ENCODE results near the gene SNX8.

The SNX8 gene

DNA sequence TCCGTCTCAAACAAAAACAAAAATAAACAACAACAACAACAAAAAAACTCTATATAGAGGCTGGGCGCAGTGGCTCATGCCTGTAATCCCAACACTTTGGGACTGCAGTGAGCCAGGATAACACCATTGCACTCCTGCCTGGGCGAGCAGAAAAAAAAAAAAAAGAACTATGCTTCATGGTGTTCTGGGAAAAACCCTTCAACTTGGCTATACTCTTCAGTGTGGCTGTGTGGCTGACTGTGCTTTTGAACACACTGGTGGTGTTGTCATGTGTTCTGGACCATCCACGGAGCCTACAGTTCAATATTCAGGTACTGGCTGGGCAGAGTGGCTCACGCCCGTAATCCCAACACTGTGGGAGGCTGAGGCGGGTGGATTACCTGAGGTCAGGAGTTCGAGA is 26.5 kb downstream of the SNX8 start:
- no peak overlapping the region for H3K27ac ChIP-seq (ENCODE audit: low read depth, low read length)
- H3K4me1 ChIP-seq (ENCODE audit: insufficient read depth, low read length): no peaks in the 10 kb centered on the region
- no peak overlapping the region for H3K4me3 ChIP-seq (ENCODE audit: low read depth in 1 of 2, low read length in 2 of 2)
- no peaks in the 10 kb centered on the region for H3K27me3 ChIP-seq (ENCODE audit: control insufficient read depth in 1 of 2, insufficient read depth in 2 of 2, low read length in 2 of 2)
- H3K36me3 ChIP-seq (ENCODE audit: insufficient read depth, low read length): no peaks in the 10 kb centered on the region
- no peak overlapping the region for H3K9ac ChIP-seq (ENCODE audit: low read length)
- H3K9me3 ChIP-seq (ENCODE audit: low read length): no peaks in the 10 kb centered on the region

DNA sequence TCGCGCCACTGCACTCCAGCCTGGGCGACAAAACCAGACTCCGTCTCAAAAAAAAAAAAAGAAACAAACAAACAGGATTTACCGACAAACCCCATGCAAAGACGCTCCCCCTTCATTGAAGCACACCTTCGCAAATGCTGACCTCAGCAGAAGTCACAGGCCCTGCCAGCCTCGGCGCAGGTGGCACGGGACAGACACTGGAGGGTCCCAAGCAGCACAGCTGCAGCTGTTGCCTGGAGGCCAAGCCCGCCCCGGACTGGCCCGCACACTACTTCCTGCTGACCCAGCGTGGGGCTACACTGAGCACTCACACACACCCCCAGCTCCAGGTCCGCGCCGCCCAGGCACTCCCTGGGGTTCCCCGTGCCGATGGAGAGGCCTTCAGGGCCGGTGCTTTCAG is 31.2 kb downstream of the SNX8 start:
- Histone ChIP-seq H3K27me3 (ENCODE audit: control insufficient read depth in 1 of 2, insufficient read depth in 2 of 2, low read length in 2 of 2) (no peaks in the 10 kb centered on the region), H3K9me3 (ENCODE audit: low read length) (no peaks in the 10 kb centered on the region), H3K27ac (ENCODE audit: low read depth, low read length) (no peak overlapping the region), H3K4me1 (ENCODE audit: insufficient read depth, low read length) (peaks cover 14% of the 10 kb centered on the region), H3K36me3 (ENCODE audit: insufficient read depth, low read length) (no peaks in the 10 kb centered on the region), H3K9ac (ENCODE audit: low read length) (no peak overlapping the region), H3K4me3 (ENCODE audit: low read depth in 1 of 2, low read length in 2 of 2) (no peak overlapping the region)

DNA sequence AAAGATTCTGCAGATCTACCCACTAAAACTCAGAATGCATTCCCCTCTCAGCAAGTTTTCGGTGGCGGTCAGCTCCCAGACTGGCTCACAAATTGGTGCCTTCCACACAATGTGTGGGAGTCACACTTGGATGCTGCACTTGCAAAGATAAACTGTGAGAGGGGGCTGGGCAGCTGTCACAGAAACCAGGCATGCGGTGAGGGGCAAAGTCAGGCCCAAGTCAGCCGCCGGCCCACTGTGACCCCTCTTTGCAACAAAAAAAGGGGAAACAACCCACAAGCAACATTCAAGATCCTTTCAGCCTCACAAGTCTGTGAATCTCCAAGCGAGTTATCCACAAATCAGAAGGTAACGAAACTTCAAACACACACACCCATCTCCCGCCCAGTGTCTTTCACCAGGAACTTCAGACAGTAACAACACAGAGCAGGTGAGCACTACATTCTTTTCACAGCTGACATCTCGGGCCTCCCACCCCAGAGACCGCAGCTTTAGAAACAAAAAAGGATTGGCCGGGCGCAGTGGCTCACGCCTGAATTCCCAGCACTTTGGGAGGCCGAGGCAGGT is 32.0 kb downstream of the SNX8 start:
- peak overlapping the region; percentile 60 for H3K27ac ChIP-seq (ENCODE audit: low read depth, low read length)
- H3K27me3 ChIP-seq (ENCODE audit: control insufficient read depth in 1 of 2, insufficient read depth in 2 of 2, low read length in 2 of 2): no peaks in the 10 kb centered on the region
- no peaks in the 10 kb centered on the region for H3K36me3 ChIP-seq (ENCODE audit: insufficient read depth, low read length)
- no peaks in the 10 kb centered on the region for H3K9me3 ChIP-seq (ENCODE audit: low read length)
- H3K9ac ChIP-seq (ENCODE audit: low read length): peak overlapping the region; percentile 49
- peak overlapping the region in 1 of 2 donors; percentile 32 for H3K4me3 ChIP-seq (ENCODE audit: low read depth in 1 of 2, low read length in 2 of 2)
- peaks cover 14% of the 10 kb centered on the region for H3K4me1 ChIP-seq (ENCODE audit: insufficient read depth, low read length)

DNA sequence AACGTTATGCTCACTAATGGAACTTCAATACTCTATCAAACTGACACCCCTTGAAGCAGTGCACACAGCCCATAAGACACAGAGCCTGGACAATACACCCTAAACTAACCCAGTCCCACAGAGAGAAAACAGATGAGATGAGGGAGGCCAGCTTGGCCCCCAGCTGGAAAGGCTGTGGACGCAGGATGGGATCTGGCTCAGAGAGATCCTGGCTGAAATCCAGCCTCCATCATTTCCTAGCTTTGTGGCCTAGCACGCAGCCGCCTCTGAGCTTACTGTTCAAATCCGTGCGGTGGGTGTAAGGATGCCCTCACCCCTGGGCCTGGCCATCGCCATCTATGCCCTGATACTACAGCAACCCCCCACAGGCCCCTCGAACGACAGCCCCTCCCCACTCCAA is 32.7 kb downstream of the SNX8 start:
- H3K27me3 ChIP-seq (ENCODE audit: control insufficient read depth in 1 of 2, insufficient read depth in 2 of 2, low read length in 2 of 2): no peaks in the 10 kb centered on the region
- peaks cover 14% of the 10 kb centered on the region for H3K4me1 ChIP-seq (ENCODE audit: insufficient read depth, low read length)
- peak overlapping the region; percentile 60 for H3K27ac ChIP-seq (ENCODE audit: low read depth, low read length)
- peak overlapping the region in 1 of 2 donors; percentile 32 for H3K4me3 ChIP-seq (ENCODE audit: low read depth in 1 of 2, low read length in 2 of 2)
- peak overlapping the region; percentile 49 for H3K9ac ChIP-seq (ENCODE audit: low read length)
- no peaks in the 10 kb centered on the region for H3K9me3 ChIP-seq (ENCODE audit: low read length)
- H3K36me3 ChIP-seq (ENCODE audit: insufficient read depth, low read length): no peaks in the 10 kb centered on the region

DNA sequence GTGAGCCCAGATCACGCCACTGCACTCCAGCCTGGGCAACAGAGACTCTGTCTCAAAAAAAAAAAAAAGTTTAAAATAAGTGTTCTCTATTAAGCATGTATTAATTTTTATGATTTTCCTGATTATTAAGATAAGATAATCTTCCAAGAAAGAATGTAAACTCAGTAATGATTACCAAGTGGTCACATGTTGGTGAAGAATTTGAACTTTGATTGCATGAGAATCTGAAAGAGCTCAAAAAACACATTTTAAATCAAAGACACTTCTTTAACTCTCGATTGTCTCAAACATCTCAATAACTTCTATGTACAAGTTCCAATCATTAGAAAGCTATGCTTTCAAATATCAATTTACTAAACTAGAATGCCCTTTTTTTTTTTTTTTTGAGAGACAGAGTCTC is 33.8 kb downstream of the SNX8 start:
- Histone ChIP-seq H3K36me3 (ENCODE audit: insufficient read depth, low read length) (no peaks in the 10 kb centered on the region), H3K9me3 (ENCODE audit: low read length) (no peaks in the 10 kb centered on the region), H3K4me1 (ENCODE audit: insufficient read depth, low read length) (peaks cover 14% of the 10 kb centered on the region), H3K27me3 (ENCODE audit: control insufficient read depth in 1 of 2, insufficient read depth in 2 of 2, low read length in 2 of 2) (no peaks in the 10 kb centered on the region), H3K9ac (ENCODE audit: low read length) (no peak overlapping the region), H3K4me3 (ENCODE audit: low read depth in 1 of 2, low read length in 2 of 2) (no peak overlapping the region), H3K27ac (ENCODE audit: low read depth, low read length) (no peak overlapping the region)

DNA sequence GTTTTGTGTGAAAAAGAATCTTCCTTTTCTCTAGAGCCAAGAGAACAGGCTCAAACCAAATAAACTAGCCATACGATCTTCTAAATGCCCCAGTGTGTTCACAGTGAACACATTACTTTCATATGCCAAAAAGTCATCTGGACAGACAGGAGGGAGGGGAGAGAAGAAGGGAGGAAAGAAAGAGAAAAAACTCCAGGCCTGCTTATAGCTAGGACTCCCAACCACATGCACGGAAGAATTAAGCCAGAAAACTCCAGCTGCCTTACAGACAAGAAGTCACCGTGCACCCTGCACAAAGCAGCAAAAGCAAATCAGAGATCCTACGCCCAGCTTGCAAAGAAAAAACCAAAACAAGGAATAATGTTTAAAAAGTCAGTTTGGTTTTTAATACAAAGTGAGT is 34.3 kb downstream of the SNX8 start:
- H3K9ac ChIP-seq (ENCODE audit: low read length): no peak overlapping the region

DNA sequence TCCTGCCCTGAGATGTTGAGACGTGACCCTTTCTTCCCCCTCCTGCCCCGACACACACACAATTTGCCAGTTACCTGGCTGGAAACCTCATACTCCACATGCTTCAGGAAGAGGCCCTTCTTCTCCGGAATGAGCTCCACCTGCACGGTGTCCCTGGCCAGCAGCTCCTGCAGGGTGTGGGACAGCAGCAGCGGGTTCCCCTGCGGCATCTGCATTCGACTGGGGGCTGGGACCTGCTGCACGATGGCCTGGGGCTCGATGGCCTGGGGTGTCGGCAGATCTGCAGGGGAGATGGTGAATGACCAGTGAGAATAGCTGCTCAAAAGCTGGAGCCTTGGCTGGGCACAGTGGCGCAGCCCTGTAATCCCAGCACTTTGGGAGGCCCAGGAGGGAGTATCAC is 36.2 kb downstream of the SNX8 start:
- H3K9me3 ChIP-seq (ENCODE audit: low read length): no peaks in the 10 kb centered on the region
- H3K4me1 ChIP-seq (ENCODE audit: insufficient read depth, low read length): peaks cover 14% of the 10 kb centered on the region
- H3K4me3 ChIP-seq (ENCODE audit: low read depth in 1 of 2, low read length in 2 of 2): no peak overlapping the region
- H3K27ac ChIP-seq (ENCODE audit: low read depth, low read length): no peak overlapping the region
- no peak overlapping the region for H3K9ac ChIP-seq (ENCODE audit: low read length)
- peaks cover 7% of the 10 kb centered on the region for H3K36me3 ChIP-seq (ENCODE audit: insufficient read depth, low read length)
- H3K27me3 ChIP-seq (ENCODE audit: control insufficient read depth in 1 of 2, insufficient read depth in 2 of 2, low read length in 2 of 2): no peaks in the 10 kb centered on the region

More for the DNA sequence above, 34.3 kb downstream of the SNX8 start:
- no peaks in the 10 kb centered on the region for H3K9me3 ChIP-seq (ENCODE audit: low read length)
- H3K27ac ChIP-seq (ENCODE audit: low read depth, low read length): no peak overlapping the region
- no peaks in the 10 kb centered on the region for H3K36me3 ChIP-seq (ENCODE audit: insufficient read depth, low read length)
- H3K27me3 ChIP-seq (ENCODE audit: control insufficient read depth in 1 of 2, insufficient read depth in 2 of 2, low read length in 2 of 2): no peaks in the 10 kb centered on the region
- H3K4me3 ChIP-seq (ENCODE audit: low read depth in 1 of 2, low read length in 2 of 2): no peak overlapping the region
- peaks cover 14% of the 10 kb centered on the region for H3K4me1 ChIP-seq (ENCODE audit: insufficient read depth, low read length)

DNA sequence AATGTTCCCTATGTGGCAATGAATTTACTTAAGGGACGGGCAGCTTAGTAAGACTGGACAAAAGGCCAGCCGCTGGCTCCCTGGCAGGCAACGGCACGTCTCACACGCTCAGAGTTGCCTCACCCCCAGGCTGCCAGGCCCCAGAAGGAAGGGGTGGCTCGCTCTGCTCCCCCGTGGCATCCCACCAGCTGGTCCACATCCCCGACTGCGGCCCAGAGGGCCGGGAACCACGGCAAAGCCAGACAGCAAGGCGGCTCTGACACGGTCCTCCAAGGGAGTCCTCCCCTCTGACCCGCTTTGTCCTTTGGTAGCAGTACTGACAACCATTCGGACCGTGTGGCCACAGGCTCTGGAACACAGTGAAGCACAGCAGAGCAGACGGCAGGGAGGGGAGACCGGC is 38.1 kb downstream of the SNX8 start:
- Histone ChIP-seq H3K36me3 (ENCODE audit: insufficient read depth, low read length) (peaks cover 7% of the 10 kb centered on the region), H3K27ac (ENCODE audit: low read depth, low read length) (no peak overlapping the region), H3K27me3 (ENCODE audit: control insufficient read depth in 1 of 2, insufficient read depth in 2 of 2, low read length in 2 of 2) (no peaks in the 10 kb centered on the region), H3K4me1 (ENCODE audit: insufficient read depth, low read length) (peaks cover under 1% of the 10 kb centered on the region), H3K9me3 (ENCODE audit: low read length) (no peaks in the 10 kb centered on the region), H3K9ac (ENCODE audit: low read length) (no peak overlapping the region), H3K4me3 (ENCODE audit: low read depth in 1 of 2, low read length in 2 of 2) (no peak overlapping the region)

DNA sequence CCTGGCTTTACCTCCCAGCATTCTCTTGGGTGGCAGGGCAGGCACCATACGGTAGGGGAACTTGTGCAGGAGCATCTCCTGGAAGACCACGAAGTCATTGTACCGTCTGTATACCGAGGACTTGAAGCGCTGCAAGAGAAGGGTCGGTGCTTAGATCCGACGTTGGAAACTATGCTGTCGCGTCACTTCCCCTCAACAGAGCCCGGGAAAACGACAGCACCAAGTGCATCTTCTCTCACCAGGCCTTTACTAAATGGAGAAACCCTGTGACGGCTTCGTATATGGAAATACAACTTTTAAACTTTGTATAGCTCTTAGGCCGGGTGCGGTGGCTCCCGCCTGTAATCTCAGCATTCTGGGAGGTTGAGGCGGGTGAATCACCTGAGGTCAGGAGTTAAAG is 39.1 kb downstream of the SNX8 start:
- H3K4me3 ChIP-seq (ENCODE audit: low read depth in 1 of 2, low read length in 2 of 2): no peak overlapping the region
- H3K9me3 ChIP-seq (ENCODE audit: low read length): no peaks in the 10 kb centered on the region
- H3K27me3 ChIP-seq (ENCODE audit: control insufficient read depth in 1 of 2, insufficient read depth in 2 of 2, low read length in 2 of 2): no peaks in the 10 kb centered on the region
- peaks cover 7% of the 10 kb centered on the region for H3K36me3 ChIP-seq (ENCODE audit: insufficient read depth, low read length)
- H3K9ac ChIP-seq (ENCODE audit: low read length): no peak overlapping the region
- no peaks in the 10 kb centered on the region for H3K4me1 ChIP-seq (ENCODE audit: insufficient read depth, low read length)
- no peak overlapping the region for H3K27ac ChIP-seq (ENCODE audit: low read depth, low read length)

DNA sequence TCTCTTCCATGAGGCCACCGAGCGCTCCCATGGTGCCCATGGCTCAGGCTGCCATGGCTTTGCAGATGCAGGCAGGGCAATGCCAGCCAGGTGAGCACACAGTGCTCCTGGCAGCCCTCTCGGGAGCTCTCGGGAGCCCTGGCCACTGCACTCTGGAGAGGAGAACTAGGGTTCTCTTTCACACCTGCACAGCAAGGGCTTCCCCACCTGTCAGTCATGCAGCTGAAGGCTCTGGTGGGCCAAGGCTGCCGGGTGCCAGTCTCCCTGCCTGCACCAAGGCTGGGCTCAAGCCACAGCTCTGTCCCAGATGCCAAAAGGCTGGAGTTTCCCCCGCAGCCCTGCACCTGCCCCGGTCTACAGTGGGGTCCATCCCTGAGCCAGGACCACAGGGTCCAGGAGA is 39.6 kb downstream of the SNX8 start:
- Histone ChIP-seq H3K4me1 (ENCODE audit: insufficient read depth, low read length) (no peaks in the 10 kb centered on the region), H3K9ac (ENCODE audit: low read length) (no peak overlapping the region), H3K36me3 (ENCODE audit: insufficient read depth, low read length) (peaks cover 9% of the 10 kb centered on the region), H3K4me3 (ENCODE audit: low read depth in 1 of 2, low read length in 2 of 2) (no peak overlapping the region), H3K27ac (ENCODE audit: low read depth, low read length) (no peak overlapping the region), H3K27me3 (ENCODE audit: control insufficient read depth in 1 of 2, insufficient read depth in 2 of 2, low read length in 2 of 2) (no peaks in the 10 kb centered on the region), H3K9me3 (ENCODE audit: low read length) (no peaks in the 10 kb centered on the region)

DNA sequence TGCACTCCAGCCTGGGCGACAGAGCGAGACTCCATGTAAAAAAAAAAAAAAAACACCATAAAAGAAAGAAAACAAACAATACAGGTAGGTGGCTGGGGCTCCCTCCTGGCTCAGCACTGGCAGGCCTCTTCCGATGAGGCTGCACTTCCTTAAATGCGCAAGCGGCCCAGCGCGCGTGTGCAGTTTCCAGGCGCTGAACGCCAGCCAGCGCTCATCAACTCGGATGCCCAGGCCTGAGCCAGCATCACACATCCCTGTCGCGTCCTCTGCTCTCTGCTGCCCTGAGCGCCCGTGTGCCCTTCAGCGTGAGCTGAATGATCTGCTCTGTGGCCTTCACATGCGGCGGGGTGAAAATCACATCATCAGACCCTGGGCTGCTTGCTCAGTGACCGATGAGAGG is 40.4 kb downstream of the SNX8 start:
- Histone ChIP-seq H3K9me3 (ENCODE audit: low read length) (no peaks in the 10 kb centered on the region), H3K27me3 (ENCODE audit: control insufficient read depth in 1 of 2, insufficient read depth in 2 of 2, low read length in 2 of 2) (no peaks in the 10 kb centered on the region), H3K36me3 (ENCODE audit: insufficient read depth, low read length) (peaks cover 11% of the 10 kb centered on the region), H3K9ac (ENCODE audit: low read length) (no peak overlapping the region), H3K27ac (ENCODE audit: low read depth, low read length) (no peak overlapping the region), H3K4me1 (ENCODE audit: insufficient read depth, low read length) (no peaks in the 10 kb centered on the region), H3K4me3 (ENCODE audit: low read depth in 1 of 2, low read length in 2 of 2) (no peak overlapping the region)

DNA sequence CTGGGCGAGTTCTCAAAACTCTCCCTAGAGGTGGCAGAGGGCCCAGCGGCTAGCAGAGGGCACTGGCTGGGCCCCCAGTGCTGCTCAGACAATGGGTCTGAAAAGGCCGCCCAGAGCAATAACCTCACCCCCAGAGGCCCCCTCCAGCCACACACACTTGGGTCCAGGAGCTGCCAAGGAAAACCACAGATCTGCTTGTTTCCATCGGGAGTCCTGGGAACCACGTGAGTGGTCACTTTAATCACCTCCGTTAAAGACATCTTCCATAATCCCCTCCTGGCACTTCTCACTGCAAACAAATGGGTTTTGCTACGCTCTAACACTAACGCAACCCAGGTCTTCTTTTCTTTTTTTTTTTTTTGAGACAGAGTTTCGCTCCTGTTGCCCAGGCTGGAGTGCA is 42.2 kb downstream of the SNX8 start:
- peaks cover 11% of the 10 kb centered on the region for H3K36me3 ChIP-seq (ENCODE audit: insufficient read depth, low read length)
- H3K9ac ChIP-seq (ENCODE audit: low read length): no peak overlapping the region
- no peak overlapping the region for H3K27ac ChIP-seq (ENCODE audit: low read depth, low read length)
- no peaks in the 10 kb centered on the region for H3K27me3 ChIP-seq (ENCODE audit: control insufficient read depth in 1 of 2, insufficient read depth in 2 of 2, low read length in 2 of 2)
- H3K4me1 ChIP-seq (ENCODE audit: insufficient read depth, low read length): no peaks in the 10 kb centered on the region
- no peaks in the 10 kb centered on the region for H3K9me3 ChIP-seq (ENCODE audit: low read length)
- H3K4me3 ChIP-seq (ENCODE audit: low read depth in 1 of 2, low read length in 2 of 2): no peak overlapping the region
